ENCODE measurements around the gene CDK6. TPM values are rescaled to one million over a fixed set of nuclear protein-coding genes. Genes with fewer than 3 reads are reported as not detected.

Gene CDK6
- polyA plus RNA-seq, 1 donor (not counting 4 experiments of a cell fraction or from before 2014, with no cell fraction given) = 53.5 TPM

DNA sequence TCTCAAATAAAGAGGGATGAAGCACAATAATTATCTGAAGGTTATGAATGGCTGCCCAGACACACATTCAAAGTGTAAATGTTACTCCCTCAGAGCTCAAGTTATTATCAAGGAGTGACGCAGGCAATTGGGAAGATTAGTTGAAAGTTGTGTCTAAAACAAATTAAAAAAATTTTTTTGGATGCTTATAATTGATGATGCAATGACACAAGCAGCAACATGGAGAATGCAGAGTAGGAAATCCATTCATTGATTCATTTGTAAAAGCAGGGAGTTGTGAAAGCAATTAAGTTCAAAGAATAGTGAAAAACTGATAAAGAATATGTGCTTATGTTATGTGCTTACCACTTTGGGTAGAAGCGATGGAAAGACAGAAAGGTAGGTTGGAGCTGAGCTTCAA is 120.4 kb downstream of the CDK6 start:
- TF ChIP-seq, protein P1, sequence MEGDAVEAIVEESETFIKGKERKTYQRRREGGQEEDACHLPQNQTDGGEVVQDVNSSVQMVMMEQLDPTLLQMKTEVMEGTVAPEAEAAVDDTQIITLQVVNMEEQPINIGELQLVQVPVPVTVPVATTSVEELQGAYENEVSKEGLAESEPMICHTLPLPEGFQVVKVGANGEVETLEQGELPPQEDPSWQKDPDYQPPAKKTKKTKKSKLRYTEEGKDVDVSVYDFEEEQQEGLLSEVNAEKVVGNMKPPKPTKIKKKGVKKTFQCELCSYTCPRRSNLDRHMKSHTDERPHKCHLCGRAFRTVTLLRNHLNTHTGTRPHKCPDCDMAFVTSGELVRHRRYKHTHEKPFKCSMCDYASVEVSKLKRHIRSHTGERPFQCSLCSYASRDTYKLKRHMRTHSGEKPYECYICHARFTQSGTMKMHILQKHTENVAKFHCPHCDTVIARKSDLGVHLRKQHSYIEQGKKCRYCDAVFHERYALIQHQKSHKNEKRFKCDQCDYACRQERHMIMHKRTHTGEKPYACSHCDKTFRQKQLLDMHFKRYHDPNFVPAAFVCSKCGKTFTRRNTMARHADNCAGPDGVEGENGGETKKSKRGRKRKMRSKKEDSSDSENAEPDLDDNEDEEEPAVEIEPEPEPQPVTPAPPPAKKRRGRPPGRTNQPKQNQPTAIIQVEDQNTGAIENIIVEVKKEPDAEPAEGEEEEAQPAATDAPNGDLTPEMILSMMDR (optimal IDR thresholded peaks at IDR 0.05 in 1 of 3, IDR thresholded peaks at IDR 0.05 in 1 of 3, conservative IDR thresholded peaks at IDR 0.05 in 1 of 3; ENCODE audit: extremely low read depth in 1 of 3, insufficient read depth in 2 of 3, low read length in 3 of 3) = no peak
- no peak for TF ChIP-seq EZH2 (IDR thresholded peaks at IDR 0.05; ENCODE audit: low read length)
- H3K27ac ChIP-seq (ENCODE audit: control insufficient read depth, insufficient read depth, low read length) = no peak overlapping the region
- FAIRE-seq (no peak), DNase-seq (ENCODE audit: low read depth, low spot score) (no peak)
- no peaks in the 10 kb centered on the region for H3K27me3 ChIP-seq (ENCODE audit: control insufficient read depth, extremely low read depth, insufficient read depth, low read length)
- no peak overlapping the region for H3K9ac ChIP-seq (ENCODE audit: control insufficient read depth, extremely low read depth, insufficient read depth, low read length)
- no peak overlapping the region for H3K4me3 ChIP-seq (ENCODE audit: control insufficient read depth in 2 of 3, extremely low read depth in 1 of 3, insufficient read depth in 2 of 3, low read depth in 1 of 3, low read length in 3 of 3)
- H3K79me2 ChIP-seq (ENCODE audit: control insufficient read depth, insufficient read depth, low read length) = peaks cover 75% of the 10 kb centered on the region
- H3K4me2 ChIP-seq (ENCODE audit: control insufficient read depth, extremely low read depth, insufficient read depth, low read depth, low read length) = no peak overlapping the region
- dilution Hi-C loops (cut with MboI; ENCODE audit: extremely low pct_ligation_motif_present, low sequenced_read_pairs) = no loop called here
- H2AFZ ChIP-seq (ENCODE audit: control insufficient read depth, low read length) = no peak overlapping the region
- peaks cover 4% of the 10 kb centered on the region for H3K9me1 ChIP-seq (ENCODE audit: control insufficient read depth, extremely low read depth, insufficient read depth, low read length)
- peaks cover 5% of the 10 kb centered on the region for H3K4me1 ChIP-seq (ENCODE audit: control insufficient read depth, extremely low read depth, insufficient read depth, low read length)
- peaks cover 4% of the 10 kb centered on the region for H4K20me1 ChIP-seq (ENCODE audit: control insufficient read depth, extremely low read depth, insufficient read depth, low read length)
- peaks cover 5 to 19% of the 10 kb centered on the region in 2 experiments for H3K36me3 ChIP-seq (ENCODE audit: control insufficient read depth in 2 of 2, extremely low read depth in 1 of 2, insufficient read depth in 2 of 2, low read length in 2 of 2)
- H3K9me3 ChIP-seq (ENCODE audit: control insufficient read depth, low read depth, low read length) = no peaks in the 10 kb centered on the region

DNA sequence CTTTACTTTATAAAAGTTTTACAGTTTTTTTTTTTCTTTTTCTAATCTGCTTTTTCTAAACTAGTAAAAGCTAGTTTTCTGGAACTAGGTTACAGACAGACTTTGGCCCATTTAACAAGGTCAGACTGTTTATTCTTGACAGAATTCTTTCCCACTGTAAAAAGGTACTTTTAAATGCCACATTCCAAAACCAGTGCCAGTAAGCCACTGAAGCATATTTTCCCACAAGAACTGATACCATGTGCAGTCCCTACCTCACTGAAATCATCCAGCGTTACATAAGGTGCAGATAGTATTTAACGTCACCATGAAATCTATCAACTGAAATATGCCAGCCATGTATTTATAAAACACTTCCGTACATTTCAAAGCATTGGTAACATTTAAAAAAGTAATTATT is 121.6 kb downstream of the CDK6 start:
- H3K36me3 ChIP-seq (ENCODE audit: control insufficient read depth in 2 of 2, extremely low read depth in 1 of 2, insufficient read depth in 2 of 2, low read length in 2 of 2) = peaks cover 6 to 15% of the 10 kb centered on the region in 2 experiments
- FAIRE-seq = no peak
- no peak overlapping the region for H3K4me3 ChIP-seq (ENCODE audit: control insufficient read depth in 2 of 3, extremely low read depth in 1 of 3, insufficient read depth in 2 of 3, low read depth in 1 of 3, low read length in 3 of 3)
- H3K27ac ChIP-seq (ENCODE audit: control insufficient read depth, insufficient read depth, low read length) = no peak overlapping the region
- H3K27me3 ChIP-seq (ENCODE audit: control insufficient read depth, extremely low read depth, insufficient read depth, low read length) = no peaks in the 10 kb centered on the region
- H2AFZ ChIP-seq (ENCODE audit: control insufficient read depth, low read length) = no peak overlapping the region
- H3K79me2 ChIP-seq (ENCODE audit: control insufficient read depth, insufficient read depth, low read length) = peaks cover 74% of the 10 kb centered on the region
- no peak overlapping the region for H3K9ac ChIP-seq (ENCODE audit: control insufficient read depth, extremely low read depth, insufficient read depth, low read length)
- peaks cover 4% of the 10 kb centered on the region for H4K20me1 ChIP-seq (ENCODE audit: control insufficient read depth, extremely low read depth, insufficient read depth, low read length)
- TF ChIP-seq EZH2 (IDR thresholded peaks at IDR 0.05; ENCODE audit: low read length) = no peak
- TF ChIP-seq, protein P1 (optimal IDR thresholded peaks at IDR 0.05 in 1 of 3, IDR thresholded peaks at IDR 0.05 in 1 of 3, conservative IDR thresholded peaks at IDR 0.05 in 1 of 3; ENCODE audit: extremely low read depth in 1 of 3, insufficient read depth in 2 of 3, low read length in 3 of 3) = no peak
- H3K9me3 ChIP-seq (ENCODE audit: control insufficient read depth, low read depth, low read length) = no peaks in the 10 kb centered on the region
- H3K4me1 ChIP-seq (ENCODE audit: control insufficient read depth, extremely low read depth, insufficient read depth, low read length) = peaks cover 5% of the 10 kb centered on the region
- peaks cover 4% of the 10 kb centered on the region for H3K9me1 ChIP-seq (ENCODE audit: control insufficient read depth, extremely low read depth, insufficient read depth, low read length)
- H3K4me2 ChIP-seq (ENCODE audit: control insufficient read depth, extremely low read depth, insufficient read depth, low read depth, low read length) = no peak overlapping the region
- no peak for DNase-seq (ENCODE audit: low read depth, low spot score)
- dilution Hi-C loops (cut with MboI; ENCODE audit: extremely low pct_ligation_motif_present, low sequenced_read_pairs) = no loop called here

Measured in keratinocyte (primary cell).